Uterus (tissue), 2 donors: ENCODE results near the gene CPE.

ENCODE experiments used
- CTCF ChIP-seq, 4 experiments: fragments of 200-600 bp in 2 of 4; fragments of 450-650 bp in 2 of 4; sonication (generic) in 2 of 4; IDR thresholded peaks; one replicate each; pipeline ENCODE4 v1.5.1; 2016 to 2019; ENCODE audit warnings: antibody characterized with exemption in 4 of 4, mild to moderate bottlenecking in 2 of 4, moderate library complexity in 1 of 4
- POLR2A ChIP-seq, 2 donors: fragments of 450-650 bp; IDR thresholded peaks; one replicate each; pipeline ENCODE4 v1.6.1; 2016; ENCODE audit warnings: antibody characterized with exemption in 2 of 2, mild to moderate bottlenecking in 1 of 2, moderate library complexity in 1 of 2

- TF ChIP-seq CTCF (IDR thresholded peaks at IDR 0.05) (no peak), POLR2A (IDR thresholded peaks at IDR 0.05) (no peak)
Measured at GRCh38 chr4:165541851-165542459, 163.1 kb downstream of the CPE start.
